Thoracic aorta (tissue), 2 donors: ENCODE results near the gene MSH3. TPM values are rescaled to one million over a fixed set of nuclear protein-coding genes. Genes with fewer than 3 reads are reported as not detected.
"Not testable (repeated sequence)": the region's sequence is repeated elsewhere in the genome, so short reads cannot be mapped to it uniquely, and the experiment has no call there.

Source experiments
- ATAC-seq: fragments of 150-250 bp; one replicate; pipeline ENCODE4 v1.8.0; 2017; ENCODE audit warnings: low read depth; ENCODE audit not compliant: insufficient number of reproducible peaks, low FRiP score
- DNase-seq: peaks from one replicate; pipeline ENCODE4 v3.0.0-alpha.2; 2020; ENCODE audit warnings: low spot score
- H3K27ac ChIP-seq, 2 donors: fragments of 200-600 bp; sonication (generic); 1 replicate in 1 of 2; 2 replicates in 1 of 2; pipeline ENCODE4 v1.5.1; 2016; ENCODE audit warnings: mild to moderate bottlenecking in 2 of 2, moderate library complexity in 2 of 2
- H3K27me3 ChIP-seq: fragments of 200-600 bp; sonication (generic); replicated peaks from 2 replicates; pipeline ENCODE4 v1.6.0; 2016; ENCODE audit warnings: mild to moderate bottlenecking; ENCODE audit not compliant: insufficient read depth
- H3K36me3 ChIP-seq: fragments of 200-600 bp; sonication (generic); one replicate; pipeline ENCODE4 v1.5.1; 2016
- H3K4me1 ChIP-seq, 2 donors: fragments of 200-600 bp; sonication (generic); 1 replicate in 1 of 2; 2 replicates in 1 of 2; pipeline versions ENCODE4 v1.5.1 to v1.6.0; 2016; ENCODE audit warnings: low read depth in 2 of 2, mild to moderate bottlenecking in 1 of 2; ENCODE audit not compliant: control insufficient read depth in 1 of 2
- H3K4me3 ChIP-seq: fragments of 200-600 bp; sonication (generic); 2 replicates; pipeline ENCODE4 v1.5.1; 2016; ENCODE audit warnings: mild to moderate bottlenecking
- H3K9me3 ChIP-seq: fragments of 200-600 bp; sonication (generic); 2 replicates; pipeline ENCODE4 v1.5.1; 2016
- total RNA-seq, 2 donors: library from RNA; depleted of rRNA; stranded (reverse); fragments of >200 nt; gene quantifications; one replicate each; pipeline versions ENCODE4 v1.1.0 to v1.2.3, GENCODE V29; 2016
- TF ChIP-seq, protein P1 (sequence below): fragments of 200-600 bp; sonication (generic); IDR thresholded peaks from one replicate; pipeline ENCODE4 v1.5.1; 2019; ENCODE audit warnings: antibody characterized with exemption

The MSH3 gene
- total RNA-seq, 2 donors from 2014 or later, result 12.3 to 12.9 TPM

DNA sequence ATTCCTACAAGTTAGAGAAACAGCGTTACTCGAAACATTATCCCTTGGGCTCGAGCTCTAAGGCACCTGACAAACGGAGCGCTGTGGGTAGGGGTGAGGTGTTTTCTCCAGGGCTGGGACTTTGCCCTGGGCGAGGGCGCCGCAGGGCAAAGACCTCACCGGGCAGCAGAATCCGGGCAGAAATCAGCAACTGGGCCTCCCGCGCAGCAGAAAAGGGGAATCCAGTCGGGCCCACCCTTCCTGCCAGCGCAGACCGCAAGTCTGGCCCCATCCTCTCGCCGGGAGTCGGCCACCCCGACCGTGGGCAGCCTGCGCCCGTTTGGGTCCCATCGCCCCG, 430 bp upstream of the MSH3 start:
- DNase-seq (no peak), ATAC-seq (no peak)
- peak overlapping the region; percentile 91 for H3K4me3 ChIP-seq
- no peak overlapping the region for H3K27ac ChIP-seq
- H3K27me3 ChIP-seq, result no peaks in the 10 kb centered on the region
- no peaks in the 10 kb centered on the region for H3K9me3 ChIP-seq
- H3K4me1 ChIP-seq, result peaks cover 11 to 27% of the 10 kb centered on the region in 2 donors
- TF ChIP-seq, protein P1, sequence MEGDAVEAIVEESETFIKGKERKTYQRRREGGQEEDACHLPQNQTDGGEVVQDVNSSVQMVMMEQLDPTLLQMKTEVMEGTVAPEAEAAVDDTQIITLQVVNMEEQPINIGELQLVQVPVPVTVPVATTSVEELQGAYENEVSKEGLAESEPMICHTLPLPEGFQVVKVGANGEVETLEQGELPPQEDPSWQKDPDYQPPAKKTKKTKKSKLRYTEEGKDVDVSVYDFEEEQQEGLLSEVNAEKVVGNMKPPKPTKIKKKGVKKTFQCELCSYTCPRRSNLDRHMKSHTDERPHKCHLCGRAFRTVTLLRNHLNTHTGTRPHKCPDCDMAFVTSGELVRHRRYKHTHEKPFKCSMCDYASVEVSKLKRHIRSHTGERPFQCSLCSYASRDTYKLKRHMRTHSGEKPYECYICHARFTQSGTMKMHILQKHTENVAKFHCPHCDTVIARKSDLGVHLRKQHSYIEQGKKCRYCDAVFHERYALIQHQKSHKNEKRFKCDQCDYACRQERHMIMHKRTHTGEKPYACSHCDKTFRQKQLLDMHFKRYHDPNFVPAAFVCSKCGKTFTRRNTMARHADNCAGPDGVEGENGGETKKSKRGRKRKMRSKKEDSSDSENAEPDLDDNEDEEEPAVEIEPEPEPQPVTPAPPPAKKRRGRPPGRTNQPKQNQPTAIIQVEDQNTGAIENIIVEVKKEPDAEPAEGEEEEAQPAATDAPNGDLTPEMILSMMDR, result no peak
- H3K36me3 ChIP-seq, result peaks cover 6% of the 10 kb centered on the region

GRCh38 chr5:80655231-80655774, 851 bp downstream of the MSH3 start:
- no peak for ATAC-seq
- no peaks in the 10 kb centered on the region for H3K9me3 ChIP-seq
- no peaks in the 10 kb centered on the region for H3K27me3 ChIP-seq
- TF ChIP-seq, protein P1, result no peak
- H3K4me1 ChIP-seq, result peaks cover 11 to 27% of the 10 kb centered on the region in 2 donors
- DNase-seq, result no peak
- H3K27ac ChIP-seq, result peak overlapping the region; percentile 85 to 91
- H3K36me3 ChIP-seq, result peaks cover 6% of the 10 kb centered on the region
- H3K4me3 ChIP-seq, result peak overlapping the region; percentile 91

DNA sequence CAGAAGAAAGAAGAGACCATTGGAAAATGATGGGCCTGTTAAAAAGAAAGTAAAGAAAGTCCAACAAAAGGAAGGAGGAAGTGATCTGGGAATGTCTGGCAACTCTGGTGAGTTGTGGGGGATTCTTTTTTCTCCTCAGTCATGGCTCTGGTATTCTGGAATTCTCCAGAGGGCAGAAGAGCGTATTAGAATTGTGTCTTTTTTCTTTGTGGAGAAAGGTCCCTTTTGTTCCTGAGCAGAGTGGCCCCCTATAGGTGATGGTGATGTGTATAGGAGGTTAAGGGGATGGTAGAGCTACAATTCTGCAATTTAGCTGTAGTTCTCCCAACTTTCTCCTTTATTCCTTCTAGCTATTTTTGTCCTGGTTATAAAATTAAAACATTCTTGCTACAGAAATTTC, 2.0 kb downstream of the MSH3 start:
- H3K27ac ChIP-seq, result no peak overlapping the region
- no peak for ATAC-seq
- peaks cover 11 to 27% of the 10 kb centered on the region in 2 donors for H3K4me1 ChIP-seq
- H3K4me3 ChIP-seq, result no peak overlapping the region
- H3K36me3 ChIP-seq, result peaks cover 6% of the 10 kb centered on the region
- no peaks in the 10 kb centered on the region for H3K9me3 ChIP-seq
- no peaks in the 10 kb centered on the region for H3K27me3 ChIP-seq
- DNase-seq, result no peak
- TF ChIP-seq, protein P1, result no peak

DNA sequence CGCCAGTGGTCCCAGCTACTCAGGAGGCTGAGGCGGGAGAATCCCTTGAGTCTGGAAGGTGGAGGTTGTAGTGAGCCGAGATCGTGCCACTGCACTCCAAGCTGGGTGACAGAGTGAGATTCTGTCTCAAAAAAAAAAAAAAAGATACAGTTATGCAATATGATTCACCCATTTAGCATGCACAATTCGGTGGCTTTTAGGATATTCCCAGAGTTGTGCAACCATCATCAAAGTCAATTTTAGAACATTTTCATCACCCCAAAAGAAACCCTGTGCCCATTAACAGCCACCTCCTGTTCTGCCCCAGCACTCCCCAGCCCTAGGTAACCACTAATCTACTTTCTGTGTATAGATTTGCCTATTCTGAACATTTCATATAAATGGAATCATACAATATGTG, 4.7 kb downstream of the MSH3 start:
- TF ChIP-seq, protein P1, result no peak
- DNase-seq, result no peak
- no peak for ATAC-seq

DNA sequence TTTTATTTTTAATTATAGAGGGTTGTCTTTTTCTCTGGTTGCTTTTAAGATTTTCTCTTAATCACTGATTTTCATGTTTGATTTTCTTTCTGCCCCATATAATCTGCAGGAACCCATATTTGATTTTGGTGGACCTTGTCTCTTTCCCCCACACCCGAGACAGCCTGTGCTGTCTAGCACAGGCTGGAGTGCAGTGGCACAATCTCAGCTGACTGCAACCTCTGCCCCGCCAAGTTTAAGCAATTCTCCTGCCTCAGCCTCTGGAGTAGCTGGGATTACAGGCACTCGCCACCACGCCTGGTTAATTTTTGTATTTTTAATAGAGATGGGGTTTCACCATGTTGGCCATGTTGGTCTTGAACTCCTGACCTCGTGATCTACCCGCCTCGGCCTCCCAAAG, 6.2 kb downstream of the MSH3 start:
- not testable (repeated sequence) for H3K27me3 ChIP-seq, ATAC-seq, H3K4me1 ChIP-seq, H3K27ac ChIP-seq, H3K36me3 ChIP-seq, H3K9me3 ChIP-seq, DNase-seq, H3K4me3 ChIP-seq

More for the DNA sequence above, 4.7 kb downstream of the MSH3 start:
- Histone ChIP-seq H3K9me3 (no peaks in the 10 kb centered on the region), H3K4me3 (no peak overlapping the region), H3K36me3 (peaks cover 6% of the 10 kb centered on the region), H3K27me3 (no peaks in the 10 kb centered on the region), H3K4me1 (peaks cover 3 to 14% of the 10 kb centered on the region in 2 donors), H3K27ac (no peak overlapping the region)

- TF ChIP-seq, protein P1, result no peak
- Histone ChIP-seq H3K9me3 (no peaks in the 10 kb centered on the region), H3K27ac (no peak overlapping the region), H3K4me3 (no peak overlapping the region), H3K27me3 (no peaks in the 10 kb centered on the region), H3K36me3 (peaks cover 6% of the 10 kb centered on the region), H3K4me1 (no peaks in the 10 kb centered on the region)
- ATAC-seq, result no peak
- no peak for DNase-seq
Measured at GRCh38 chr5:80662108-80662507, 7.7 kb downstream of the MSH3 start.
